SJCRH30 (cell line): Measurements from ENCODE around the gene NAPG. TPM values are rescaled to one million over a fixed set of nuclear protein-coding genes. Genes with fewer than 3 reads are reported as not detected.
"Not testable (repeated sequence)": the region's sequence is repeated elsewhere in the genome, so short reads cannot be mapped to it uniquely, and the experiment has no call there.

ENCODE experiments used
- DNase-seq, 2 experiments: peaks; one replicate each; pipeline ENCODE4 v3.0.0-alpha.2; 2015 to 2020
- H3K27ac ChIP-seq: fragments of 250-450 bp; sonication (Bioruptor Pico); 2 replicates; pipeline ENCODE4 v1.5.1; 2020; ENCODE audit warnings: mild to moderate bottlenecking, moderate library complexity
- H3K27me3 ChIP-seq: fragments of 250-450 bp; sonication (Bioruptor Pico); 2 replicates; pipeline ENCODE4 v1.5.1; 2020; ENCODE audit warnings: mild to moderate bottlenecking, moderate library complexity
- H3K36me3 ChIP-seq: fragments of 250-450 bp; sonication (Bioruptor Pico); 2 replicates; pipeline ENCODE4 v1.5.1; 2020; ENCODE audit warnings: mild to moderate bottlenecking, moderate library complexity
- H3K4me1 ChIP-seq: fragments of 250-450 bp; sonication (Bioruptor Pico); 2 replicates; pipeline ENCODE4 v1.5.1; 2020; ENCODE audit warnings: mild to moderate bottlenecking, moderate library complexity
- H3K4me3 ChIP-seq: fragments of 250-450 bp; sonication (Bioruptor Pico); 2 replicates; pipeline ENCODE4 v1.5.1; 2020; ENCODE audit warnings: mild to moderate bottlenecking, moderate library complexity
- H3K9me3 ChIP-seq: fragments of 250-450 bp; sonication (Bioruptor Pico); replicated peaks from 2 replicates; pipeline ENCODE4 v1.5.1; 2020; ENCODE audit warnings: mild to moderate bottlenecking, moderate library complexity
- total RNA-seq: library from RNA; depleted of rRNA; stranded (reverse); fragments of >200 nt; shearing (Covaris generic); gene quantifications from 2 replicates; pipeline ENCODE4 v1.2.3, GENCODE V29; 2014

Gene NAPG
- total RNA-seq, 1 experiment from 2014 or later: 25.5 TPM

- peaks cover 5% of the 10 kb centered on the region; the same call in 1 of the 2 replicates for H3K36me3 ChIP-seq
- H3K9me3 ChIP-seq: no peaks in the 10 kb centered on the region
- no peak overlapping the region for H3K27ac ChIP-seq
- DNase-seq: no peak
- no peak overlapping the region for H3K4me3 ChIP-seq
- H3K27me3 ChIP-seq: no peaks in the 10 kb centered on the region
- no peaks in the 10 kb centered on the region for H3K4me1 ChIP-seq
These were observed 26.4 kb downstream of the NAPG start for GRCh38 chr18:10552226-10552625.

GRCh38 chr18:10556251-10556650, 30.4 kb downstream of the NAPG start:
- H3K4me1 ChIP-seq: not testable (repeated sequence)

GRCh38 chr18:10557085-10557677, 31.4 kb downstream of the NAPG start:
- H3K36me3 ChIP-seq: peaks cover 5% of the 10 kb centered on the region; the same call in 1 of the 2 replicates

More at GRCh38 chr18:10556251-10556650, 30.4 kb downstream of the NAPG start:
- not testable (repeated sequence) for H3K27ac ChIP-seq, H3K36me3 ChIP-seq, H3K27me3 ChIP-seq, DNase-seq, H3K9me3 ChIP-seq, H3K4me3 ChIP-seq

DNA sequence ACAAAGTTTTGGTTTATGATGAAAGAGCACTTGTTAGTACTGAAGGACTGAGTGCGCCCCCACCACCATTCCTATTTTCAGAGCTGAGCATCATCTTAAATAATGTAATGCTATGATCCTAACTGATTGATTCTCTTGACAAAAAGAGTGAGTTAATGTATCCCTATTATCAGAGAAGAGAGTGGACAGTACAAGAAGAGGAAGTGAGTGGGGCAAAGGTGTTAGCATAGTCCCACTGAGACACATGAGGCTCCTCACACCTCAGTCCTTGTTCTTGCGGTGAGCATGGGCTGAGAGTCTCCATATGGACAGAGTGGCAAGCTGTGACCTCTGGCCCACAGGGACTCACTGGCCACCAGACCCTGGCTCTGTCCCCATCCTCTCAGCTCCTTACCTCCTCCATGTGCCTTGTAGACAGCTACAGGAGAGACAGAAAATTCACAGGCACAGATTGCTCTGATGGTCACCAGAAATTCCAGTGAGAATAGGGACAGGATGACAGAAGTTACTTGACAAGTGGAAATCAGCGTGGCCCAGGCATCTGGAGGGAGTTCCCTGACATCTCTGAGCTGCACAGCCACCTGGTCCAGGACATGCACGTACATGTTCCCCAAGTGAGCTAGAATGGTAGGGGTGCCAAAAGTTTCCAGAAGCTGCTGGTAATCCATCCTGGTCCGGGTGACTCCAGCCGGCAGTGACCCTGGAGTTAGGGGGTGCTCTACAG, 32.6 kb downstream of the NAPG start:
- H3K27me3 ChIP-seq: no peaks in the 10 kb centered on the region
- no peaks in the 10 kb centered on the region for H3K4me1 ChIP-seq
- no peaks in the 10 kb centered on the region; the same call in 1 of the 2 replicates for H3K36me3 ChIP-seq

More at GRCh38 chr18:10557085-10557677, 31.4 kb downstream of the NAPG start:
- Histone ChIP-seq H3K27ac (no peak overlapping the region), H3K9me3 (no peaks in the 10 kb centered on the region), H3K4me1 (no peaks in the 10 kb centered on the region), H3K27me3 (no peaks in the 10 kb centered on the region), H3K4me3 (no peak overlapping the region)
- DNase-seq: no peak

GRCh38 chr18:10558967-10559298, 33.1 kb downstream of the NAPG start:
- Histone ChIP-seq H3K27ac (no peak overlapping the region), H3K4me1 (no peaks in the 10 kb centered on the region), H3K9me3 (no peaks in the 10 kb centered on the region), H3K27me3 (no peaks in the 10 kb centered on the region), H3K36me3 (no peaks in the 10 kb centered on the region; the same call in 1 of the 2 replicates), H3K4me3 (no peak overlapping the region)
- DNase-seq: no peak

More for the DNA sequence above, 32.6 kb downstream of the NAPG start:
- Histone ChIP-seq H3K9me3 (no peaks in the 10 kb centered on the region), H3K27ac (no peak overlapping the region), H3K4me3 (no peak overlapping the region)
- DNase-seq: no peak

- no peaks in the 10 kb centered on the region for H3K9me3 ChIP-seq
- no peaks in the 10 kb centered on the region for H3K27me3 ChIP-seq
- no peak overlapping the region for H3K27ac ChIP-seq
- H3K4me1 ChIP-seq: no peaks in the 10 kb centered on the region
- H3K4me3 ChIP-seq: no peak overlapping the region
- no peaks in the 10 kb centered on the region; the same call in 1 of the 2 replicates for H3K36me3 ChIP-seq
- peak in 1 of 2 experiments; percentile 10 for DNase-seq
These were observed 34.0 kb downstream of the NAPG start for GRCh38 chr18:10559553-10560451.

GRCh38 chr18:10560452-10561045, 34.7 kb downstream of the NAPG start:
- H3K4me3 ChIP-seq: no peak overlapping the region
- no peaks in the 10 kb centered on the region for H3K4me1 ChIP-seq
- no peaks in the 10 kb centered on the region for H3K27me3 ChIP-seq
- DNase-seq: peak; percentile 51 to 76
- H3K9me3 ChIP-seq: no peaks in the 10 kb centered on the region
- no peaks in the 10 kb centered on the region; the same call in 1 of the 2 replicates for H3K36me3 ChIP-seq
- H3K27ac ChIP-seq: no peak overlapping the region

DNA sequence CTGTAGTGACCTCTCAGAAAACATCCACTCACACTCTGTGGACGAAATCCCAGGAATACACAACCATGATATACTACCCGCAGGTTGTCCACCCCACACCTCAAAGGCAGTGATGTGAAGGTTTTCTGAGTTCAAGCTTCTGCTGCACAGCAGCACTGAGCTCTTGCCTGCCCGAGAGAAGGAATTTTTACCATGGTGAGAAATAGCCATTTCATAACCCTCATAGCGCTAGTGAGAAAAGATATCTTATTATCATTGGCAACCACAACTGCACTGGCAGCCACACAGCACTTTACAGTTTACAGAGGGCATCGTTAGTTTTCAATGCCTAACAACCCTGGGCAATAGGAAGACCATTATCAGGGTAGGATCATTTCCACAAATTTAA, 36.9 kb downstream of the NAPG start:
- no peak overlapping the region for H3K4me3 ChIP-seq
- no peaks in the 10 kb centered on the region for H3K36me3 ChIP-seq
- H3K9me3 ChIP-seq: no peaks in the 10 kb centered on the region
- H3K4me1 ChIP-seq: no peaks in the 10 kb centered on the region
- no peak overlapping the region for H3K27ac ChIP-seq
- H3K27me3 ChIP-seq: no peaks in the 10 kb centered on the region
- no peak for DNase-seq

DNA sequence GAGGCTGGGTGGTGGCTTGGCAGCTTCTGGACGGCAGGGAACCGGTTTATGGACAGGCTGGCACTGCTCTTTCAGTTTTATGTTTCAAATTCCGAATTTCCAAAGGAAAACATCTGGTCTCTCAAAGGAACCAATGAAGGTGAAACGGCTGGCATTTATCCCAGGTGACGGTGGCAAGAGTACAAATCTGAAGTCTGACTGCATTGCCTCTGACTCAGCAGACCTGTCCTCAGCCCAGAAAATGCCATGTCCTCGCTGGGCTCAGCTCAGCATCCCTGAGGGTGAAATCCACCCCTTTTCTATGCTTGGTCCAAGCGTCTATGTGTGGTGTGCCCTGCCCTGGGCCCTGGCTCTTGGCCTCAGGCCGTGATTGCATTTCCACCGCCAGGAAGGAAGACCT, 38.1 kb downstream of the NAPG start:
- H3K9me3 ChIP-seq: no peaks in the 10 kb centered on the region
- H3K27ac ChIP-seq: no peak overlapping the region
- no peaks in the 10 kb centered on the region for H3K27me3 ChIP-seq
- H3K4me1 ChIP-seq: no peaks in the 10 kb centered on the region
- no peaks in the 10 kb centered on the region for H3K36me3 ChIP-seq
- no peak overlapping the region for H3K4me3 ChIP-seq
- DNase-seq: no peak

- H3K27ac ChIP-seq: no peak overlapping the region
- DNase-seq: no peak
These were observed 39.3 kb downstream of the NAPG start for GRCh38 chr18:10564975-10565773.

DNA sequence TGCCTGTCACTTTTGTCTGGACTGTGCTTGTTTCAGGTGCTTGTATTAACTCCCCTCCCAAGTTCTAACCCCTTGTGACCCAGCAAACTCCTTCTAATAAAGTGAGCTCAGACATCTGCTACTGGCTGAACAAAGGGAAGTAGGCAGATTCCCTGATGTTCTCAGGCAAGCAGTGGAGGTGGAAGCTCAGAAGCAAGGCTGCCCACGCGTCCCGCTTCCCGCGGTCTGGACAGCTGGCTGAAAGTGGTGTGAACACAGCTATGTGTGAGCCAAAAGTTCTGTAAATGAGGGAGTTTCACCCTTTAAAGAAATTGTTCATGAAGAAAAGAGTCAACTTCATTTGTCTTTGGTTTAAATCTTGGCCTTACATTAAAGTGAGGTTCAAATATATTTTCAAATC, 40.0 kb downstream of the NAPG start:
- DNase-seq: peak in 1 of 2 experiments; percentile 30
- Histone ChIP-seq H3K27me3 (no peaks in the 10 kb centered on the region), H3K36me3 (no peaks in the 10 kb centered on the region), H3K9me3 (no peaks in the 10 kb centered on the region), H3K27ac (no peak overlapping the region), H3K4me3 (no peak overlapping the region), H3K4me1 (no peaks in the 10 kb centered on the region)

More at GRCh38 chr18:10564975-10565773, 39.3 kb downstream of the NAPG start:
- H3K9me3 ChIP-seq: no peaks in the 10 kb centered on the region
- no peak overlapping the region for H3K4me3 ChIP-seq
- no peaks in the 10 kb centered on the region for H3K27me3 ChIP-seq
- no peaks in the 10 kb centered on the region for H3K36me3 ChIP-seq
- no peaks in the 10 kb centered on the region for H3K4me1 ChIP-seq

DNA sequence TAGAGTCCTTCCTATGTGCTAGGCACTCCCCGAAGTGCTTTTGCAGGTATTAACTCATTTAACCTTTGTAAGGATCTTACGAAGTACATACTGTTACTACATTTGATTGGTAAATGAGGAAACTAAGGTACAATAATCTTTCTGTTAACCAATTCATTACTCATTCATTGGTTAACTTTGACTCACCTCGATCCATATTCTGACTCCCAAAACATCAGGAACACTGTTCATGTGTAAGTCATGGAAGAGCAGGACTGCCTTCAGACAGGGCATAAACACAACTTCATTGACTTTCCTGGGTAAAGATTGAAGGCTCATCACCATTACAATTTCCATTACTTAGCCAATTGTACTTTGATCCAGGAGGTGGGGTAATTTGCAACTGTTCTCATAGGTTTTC, 40.6 kb downstream of the NAPG start:
- no peaks in the 10 kb centered on the region for H3K36me3 ChIP-seq
- DNase-seq: no peak
- H3K9me3 ChIP-seq: no peaks in the 10 kb centered on the region
- H3K4me1 ChIP-seq: no peaks in the 10 kb centered on the region
- no peak overlapping the region for H3K27ac ChIP-seq
- no peaks in the 10 kb centered on the region for H3K27me3 ChIP-seq
- H3K4me3 ChIP-seq: no peak overlapping the region

GRCh38 chr18:10569941-10570340, 44.1 kb downstream of the NAPG start:
- not testable (repeated sequence) for H3K27ac ChIP-seq, DNase-seq, H3K27me3 ChIP-seq, H3K36me3 ChIP-seq, H3K4me1 ChIP-seq, H3K4me3 ChIP-seq, H3K9me3 ChIP-seq

DNA sequence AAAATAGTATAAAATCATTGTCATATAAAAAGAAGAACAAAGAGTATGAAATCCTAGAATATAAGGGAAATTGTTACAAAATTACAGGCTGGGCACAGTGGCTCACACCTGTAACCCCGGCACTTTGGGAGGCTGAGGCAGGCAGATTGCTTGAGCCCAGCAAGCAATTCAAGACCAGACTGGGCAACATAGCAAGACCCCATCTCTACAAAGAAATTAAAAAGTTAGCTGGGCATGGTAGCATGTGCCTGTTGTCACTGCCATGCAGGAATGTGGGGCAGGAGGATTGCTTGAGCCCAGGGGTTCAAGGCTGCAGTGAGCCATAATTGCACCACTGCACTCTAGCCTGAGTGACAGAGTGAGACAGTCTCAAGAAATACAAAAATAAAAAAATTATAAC, 44.8 kb downstream of the NAPG start:
- Histone ChIP-seq H3K9me3 (no peaks in the 10 kb centered on the region), H3K4me3 (no peak overlapping the region), H3K27me3 (no peaks in the 10 kb centered on the region), H3K4me1 (no peaks in the 10 kb centered on the region), H3K27ac (no peak overlapping the region), H3K36me3 (no peaks in the 10 kb centered on the region)
- no peak for DNase-seq
